Activated naive CD4-positive, alpha-beta T cell treated with anti-CD3 and anti-CD28 coated beads, Interleukin-2, amount 10 ng/mL, durations not matched to agents 7 days and 5 days (primary cell): ENCODE data around the gene TEX50.
A peak's percentile ranks its signal among the peaks of the same experiment; 100 is the strongest.
"Not testable (repeated sequence)": the region's sequence is repeated elsewhere in the genome, so short reads cannot be mapped to it uniquely, and the experiment has no call there.

Experiments
- CTCF ChIA-PET: fragments of 350-600 bp; sonication (Branson Sonifier 250); formaldehyde crosslinking; loops from one replicate; lab custom pipeline; 2021; ENCODE audit warnings: antibody characterized with exemption; lab: Charles Lee
- DNase-seq: peaks from one replicate; pipeline ENCODE4 v3.0.0-alpha.2; 2020
- H3K27ac Mint-ChIP-seq: one replicate; pipeline ENCODE4 v1.8.0; 2021; ENCODE audit warnings: mild to moderate bottlenecking, moderate library complexity, mixed read lengths
- H3K27me3 Mint-ChIP-seq: one replicate; pipeline ENCODE4 v1.8.0; 2021; ENCODE audit warnings: mild to moderate bottlenecking, mixed read lengths
- H3K36me3 Mint-ChIP-seq: one replicate; pipeline ENCODE4 v1.8.0; 2021; ENCODE audit warnings: mixed read lengths
- H3K4me1 Mint-ChIP-seq: one replicate; pipeline ENCODE4 v1.8.0; 2021; ENCODE audit warnings: mixed read lengths
- H3K4me3 Mint-ChIP-seq: one replicate; pipeline ENCODE4 v1.8.0; 2021; ENCODE audit warnings: mild to moderate bottlenecking, moderate library complexity, mixed read lengths
- H3K9me3 Mint-ChIP-seq: one replicate; pipeline ENCODE4 v1.8.0; 2021; ENCODE audit warnings: mixed read lengths

The TEX50 gene, protein sequence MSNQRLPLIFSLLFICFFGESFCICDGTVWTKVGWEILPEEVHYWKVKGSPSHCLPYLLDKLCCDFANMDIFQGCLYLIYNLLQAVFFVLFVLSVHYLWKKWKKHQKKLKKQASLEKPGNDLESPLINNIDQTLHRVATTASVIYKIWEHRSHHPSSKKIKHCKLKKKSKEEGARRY

DNA sequence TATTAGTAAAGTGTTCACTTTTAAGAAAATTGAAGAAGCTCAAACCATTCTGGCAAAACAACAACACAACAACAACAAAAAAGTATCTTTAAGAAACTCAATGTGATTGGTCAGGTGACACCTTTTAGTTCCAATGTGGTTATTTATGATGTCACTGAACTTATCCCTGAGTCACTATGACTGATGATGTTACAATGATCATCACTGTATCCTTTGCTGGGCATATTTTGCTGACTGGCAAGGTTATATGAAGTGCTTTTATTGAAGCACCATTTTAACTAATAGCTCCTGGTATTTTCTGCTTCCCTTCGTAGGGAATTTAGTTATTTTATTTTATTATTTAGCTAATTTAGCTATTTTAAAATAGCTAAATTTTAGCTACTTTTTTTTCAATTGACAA is at the start of gene TEX50:
TEX50 (plus strand) TSS at position 223 of the 400 bp plus-strand sequence. CDS start 184 bp downstream, outside the sequence.
- no peaks in the 10 kb centered on the region for H3K36me3 Mint-ChIP-seq
- CTCF ChIA-PET = interaction anchor here (1.2 kb wide), 1 partner anchor 205 kb away, joined by 3 read pairs; no protein-coding TSS in a partner anchor
- no peak within 1 kb of the TSS for H3K27ac Mint-ChIP-seq
- peaks cover 7% of the 10 kb centered on the region for H3K9me3 Mint-ChIP-seq
- peaks cover 7% of the 10 kb centered on the region for H3K27me3 Mint-ChIP-seq
- no peak within 1 kb of the TSS for H3K4me3 Mint-ChIP-seq
- H3K4me1 Mint-ChIP-seq = no peaks in the 10 kb centered on the region
- DNase-seq = no peak

DNA sequence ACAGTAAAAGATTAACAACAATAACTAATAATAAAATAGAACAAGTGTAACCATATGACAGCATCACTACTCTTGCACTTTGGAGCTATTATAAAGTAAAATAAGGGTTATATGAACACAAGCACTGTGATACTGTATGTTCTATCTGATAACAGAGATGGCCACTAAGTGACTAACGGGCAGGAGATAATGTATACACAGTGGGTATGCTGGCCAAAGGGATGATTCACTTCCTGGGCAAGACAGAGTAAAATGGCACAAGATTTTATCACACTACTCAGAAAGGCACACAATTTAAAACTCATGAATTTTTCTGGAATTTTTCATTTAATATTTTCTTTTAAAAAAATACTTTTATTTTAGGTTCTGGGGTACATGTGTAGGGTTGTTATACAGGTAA is 44.6 kb upstream of the TEX50 start:
- H3K9me3 Mint-ChIP-seq = no peaks in the 10 kb centered on the region
- no peaks in the 10 kb centered on the region for H3K36me3 Mint-ChIP-seq
- CTCF ChIA-PET = interaction anchor here (0.9 kb wide), 1 partner anchor 9 kb away, joined by 3 read pairs; no protein-coding TSS in a partner anchor

DNA sequence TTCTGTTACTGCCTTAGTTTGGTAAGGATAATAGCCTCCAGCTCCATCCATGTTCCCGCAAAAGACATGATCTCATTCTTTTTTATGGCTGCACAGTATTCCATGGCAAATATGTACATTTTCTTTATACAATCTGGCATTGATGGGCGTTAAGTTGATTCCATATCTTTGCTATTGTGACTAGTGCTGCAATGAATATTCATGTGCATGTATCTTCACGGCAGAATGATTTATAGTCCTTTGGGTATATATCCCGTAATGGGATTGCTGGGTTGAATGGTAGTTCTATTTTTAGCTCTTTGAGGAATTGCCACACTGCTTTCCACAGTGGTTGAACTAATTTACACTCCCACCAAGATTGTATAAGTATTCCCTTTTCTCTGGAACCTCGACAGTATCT is 44.0 kb upstream of the TEX50 start:
- H3K4me3 Mint-ChIP-seq, CTCF ChIA-PET, H3K36me3 Mint-ChIP-seq, H3K27ac Mint-ChIP-seq, H3K9me3 Mint-ChIP-seq, DNase-seq, H3K27me3 Mint-ChIP-seq, H3K4me1 Mint-ChIP-seq: not testable (repeated sequence)

More for the DNA sequence above, 44.6 kb upstream of the TEX50 start:
- Mint-ChIP-seq H3K27ac (no peak overlapping the region), H3K27me3 (no peaks in the 10 kb centered on the region), H3K4me1 (no peaks in the 10 kb centered on the region), H3K4me3 (no peak overlapping the region)
- no peak for DNase-seq

DNA sequence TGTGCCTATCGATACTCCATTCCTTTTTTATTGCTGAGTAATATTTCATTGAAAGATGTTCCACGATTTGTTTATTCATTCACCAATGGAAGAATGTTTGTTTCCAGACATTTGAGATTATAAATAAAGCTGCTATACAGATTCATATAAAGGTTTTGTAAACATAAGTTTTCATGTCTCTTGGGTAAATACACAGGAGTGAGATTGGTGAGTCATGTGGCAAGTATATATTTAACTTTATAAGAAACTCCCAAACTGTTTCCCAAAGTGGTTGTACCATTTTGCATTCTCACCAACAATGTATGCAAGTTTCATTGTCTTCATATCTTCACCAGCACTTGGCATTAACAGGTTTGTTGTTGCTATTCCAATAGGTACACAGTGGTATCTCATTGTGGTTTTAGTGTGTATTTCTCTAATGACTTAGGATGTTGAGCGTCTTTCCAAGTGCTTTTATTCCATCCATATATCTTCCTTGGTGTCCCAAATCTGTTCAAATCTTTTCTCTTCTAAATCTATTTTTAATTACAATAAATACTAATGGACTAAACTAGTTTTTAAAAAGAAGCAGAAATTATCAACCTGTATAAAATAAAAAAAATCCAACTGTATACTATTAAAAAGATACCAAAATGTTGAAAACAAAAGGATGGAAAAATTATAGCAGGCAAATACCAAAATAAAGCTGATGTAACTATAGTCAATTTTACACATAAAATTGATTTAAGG is 38.9 kb upstream of the TEX50 start:
- DNase-seq = no peak
- CTCF ChIA-PET = no interaction called here
- Mint-ChIP-seq H3K4me3 (no peak overlapping the region), H3K27me3 (peaks cover 4% of the 10 kb centered on the region), H3K4me1 (no peaks in the 10 kb centered on the region), H3K9me3 (peaks cover 2% of the 10 kb centered on the region), H3K27ac (no peak overlapping the region), H3K36me3 (no peaks in the 10 kb centered on the region)

DNA sequence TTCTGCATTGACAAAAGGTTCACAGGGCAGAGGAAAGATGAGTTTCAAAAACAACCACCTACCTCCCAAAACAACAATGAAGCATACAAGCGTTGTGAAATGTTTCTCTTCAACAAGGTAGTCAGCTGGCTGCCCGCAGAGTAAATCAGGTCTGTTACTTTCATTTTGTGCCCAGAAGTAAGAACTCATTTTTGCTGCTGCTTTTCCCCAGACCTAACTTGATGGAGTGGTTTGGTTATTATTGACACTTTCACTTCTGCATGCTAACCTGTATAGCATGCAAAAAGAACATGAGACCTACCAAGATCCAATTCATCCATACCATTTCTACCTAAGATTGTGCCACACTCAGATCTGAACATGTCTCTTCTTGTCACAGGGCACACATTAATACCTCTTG is 33.5 kb upstream of the TEX50 start:
- Mint-ChIP-seq H3K36me3 (no peaks in the 10 kb centered on the region), H3K27me3 (peaks cover 4% of the 10 kb centered on the region), H3K9me3 (no peaks in the 10 kb centered on the region), H3K4me1 (peaks cover 6% of the 10 kb centered on the region), H3K4me3 (no peak overlapping the region), H3K27ac (no peak overlapping the region)
- DNase-seq = no peak
- CTCF ChIA-PET = no interaction called here

DNA sequence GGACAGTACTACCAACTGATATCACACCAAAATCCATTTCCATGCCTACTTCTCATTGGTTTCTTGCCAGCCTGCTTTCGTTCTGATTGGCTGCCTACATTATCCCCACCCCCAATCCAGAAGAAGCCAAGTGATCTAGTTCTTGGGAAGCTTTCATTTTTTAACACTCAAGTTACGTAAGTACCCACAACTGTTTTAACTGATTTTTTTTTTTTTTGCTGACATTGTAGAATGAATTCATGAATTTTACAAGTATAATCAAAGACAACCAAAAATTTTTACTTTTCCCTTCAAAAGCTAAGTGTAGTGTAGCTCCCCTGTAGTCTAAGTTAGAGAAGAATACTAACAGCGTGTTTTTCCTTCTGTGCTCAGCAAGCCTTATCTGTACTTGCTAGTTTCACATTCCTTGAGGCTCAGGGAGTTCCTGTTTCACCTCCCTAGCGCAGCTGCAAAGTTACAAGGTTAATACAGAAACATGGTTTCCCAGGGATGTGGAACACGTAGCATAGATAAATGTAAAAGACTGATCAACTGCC is 32.0 kb upstream of the TEX50 start, which contains the start of gene SLC9C2:
SLC9C2 (minus strand) TSS at position 17 of the 536 bp plus-strand sequence. CDS start 1,296 bp downstream, outside the sequence.
- H3K27me3 Mint-ChIP-seq = peaks cover 4% of the 10 kb centered on the region
- no peaks in the 10 kb centered on the region for H3K9me3 Mint-ChIP-seq
- peaks cover 6% of the 10 kb centered on the region for H3K4me1 Mint-ChIP-seq
- DNase-seq = no peak
- no peak within 1 kb of the TSS for H3K27ac Mint-ChIP-seq
- H3K4me3 Mint-ChIP-seq = no peak within 1 kb of the TSS
- CTCF ChIA-PET = no interaction called here
- H3K36me3 Mint-ChIP-seq = no peaks in the 10 kb centered on the region

DNA sequence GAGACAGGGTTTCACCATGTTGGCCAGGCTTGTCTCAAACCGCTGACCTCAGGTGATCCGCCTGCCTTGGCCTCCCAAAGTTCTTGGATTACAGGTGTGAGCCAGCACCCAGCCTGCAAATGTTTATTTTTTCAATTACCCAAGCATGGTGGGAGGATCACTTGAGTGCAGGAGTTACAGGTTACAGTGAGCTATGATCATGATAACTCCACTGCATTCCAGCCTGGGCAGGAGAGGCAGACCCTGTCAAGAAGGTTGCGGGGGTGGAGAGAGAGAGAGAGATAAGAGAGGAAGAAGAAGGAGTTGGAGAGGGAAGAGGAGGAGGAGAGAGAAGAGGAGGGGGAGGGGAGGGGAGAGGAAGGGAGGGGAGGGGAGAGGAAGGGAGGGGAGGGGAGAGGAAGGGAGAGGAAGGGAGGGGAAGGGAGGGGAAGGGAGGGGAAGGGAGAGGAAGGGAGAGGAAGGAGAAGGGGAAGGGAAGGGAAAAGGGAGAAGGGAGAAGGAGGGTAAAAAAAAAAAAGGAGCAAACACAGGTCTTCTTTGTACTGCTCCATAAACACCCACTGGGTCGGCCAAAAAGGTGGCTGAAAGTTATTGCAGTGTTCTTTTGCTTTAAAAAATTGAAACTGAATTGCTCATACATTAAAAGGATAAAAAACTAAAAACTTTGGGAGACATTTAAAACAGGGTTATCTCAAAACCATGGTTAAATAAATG is 26.5 kb upstream of the TEX50 start:
- no peak overlapping the region for H3K4me3 Mint-ChIP-seq
- no peak for DNase-seq
- H3K27ac Mint-ChIP-seq = no peak overlapping the region
- peaks cover 3% of the 10 kb centered on the region for H3K9me3 Mint-ChIP-seq
- H3K36me3 Mint-ChIP-seq = peaks cover 2% of the 10 kb centered on the region
- peaks cover 3% of the 10 kb centered on the region for H3K27me3 Mint-ChIP-seq
- CTCF ChIA-PET = no interaction called here
- H3K4me1 Mint-ChIP-seq = no peaks in the 10 kb centered on the region

DNA sequence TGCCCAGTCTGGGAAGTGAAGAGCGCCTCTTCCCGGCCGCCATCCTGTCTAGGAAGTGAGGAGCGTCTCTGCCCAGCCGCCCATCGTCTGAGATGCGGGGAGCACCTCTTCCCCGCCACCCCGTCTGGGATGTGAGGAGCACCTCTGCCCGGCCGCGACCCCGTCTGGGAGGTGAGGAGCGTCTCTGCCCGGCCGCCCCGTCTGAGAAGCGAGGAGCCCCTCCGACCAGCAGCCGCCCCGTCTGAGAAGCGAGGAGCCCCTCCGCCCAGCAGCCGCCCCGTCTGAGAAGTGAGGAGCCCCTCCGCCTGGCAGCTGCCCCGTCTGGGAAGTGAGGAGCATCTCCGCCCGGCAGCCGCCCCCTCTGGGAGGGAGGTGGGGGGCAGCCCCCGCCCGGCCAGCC is 22.1 kb upstream of the TEX50 start:
- H3K4me1 Mint-ChIP-seq, CTCF ChIA-PET, H3K4me3 Mint-ChIP-seq, H3K36me3 Mint-ChIP-seq, DNase-seq, H3K9me3 Mint-ChIP-seq, H3K27ac Mint-ChIP-seq: not testable (repeated sequence)
- peaks cover 15% of the 10 kb centered on the region for H3K27me3 Mint-ChIP-seq

DNA sequence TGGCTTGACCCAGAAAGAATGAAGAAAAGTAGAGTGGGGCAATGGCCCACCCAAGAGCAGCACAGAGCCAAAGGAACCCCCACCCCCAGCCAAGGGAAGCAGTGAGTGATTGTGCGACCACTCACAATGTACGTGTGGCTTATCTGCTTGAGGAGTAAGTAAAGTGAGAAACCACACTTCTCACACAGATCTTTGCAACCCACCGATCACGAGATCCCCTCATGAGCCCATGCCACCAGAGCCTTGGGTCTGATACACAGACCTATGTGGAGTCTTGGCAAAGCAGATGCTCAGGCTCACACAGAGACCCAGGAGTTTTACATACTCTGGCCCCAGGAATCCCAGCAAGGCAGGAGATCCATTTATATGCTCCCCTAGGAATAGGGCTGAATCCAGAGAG is 18.3 kb upstream of the TEX50 start:
- H3K36me3 Mint-ChIP-seq = peaks cover 2% of the 10 kb centered on the region
- DNase-seq = no peak
- H3K4me3 Mint-ChIP-seq = no peak overlapping the region
- H3K4me1 Mint-ChIP-seq = no peaks in the 10 kb centered on the region
- CTCF ChIA-PET = no interaction called here
- H3K9me3 Mint-ChIP-seq = peaks cover 26% of the 10 kb centered on the region
- H3K27me3 Mint-ChIP-seq = peaks cover 26% of the 10 kb centered on the region
- no peak overlapping the region for H3K27ac Mint-ChIP-seq

DNA sequence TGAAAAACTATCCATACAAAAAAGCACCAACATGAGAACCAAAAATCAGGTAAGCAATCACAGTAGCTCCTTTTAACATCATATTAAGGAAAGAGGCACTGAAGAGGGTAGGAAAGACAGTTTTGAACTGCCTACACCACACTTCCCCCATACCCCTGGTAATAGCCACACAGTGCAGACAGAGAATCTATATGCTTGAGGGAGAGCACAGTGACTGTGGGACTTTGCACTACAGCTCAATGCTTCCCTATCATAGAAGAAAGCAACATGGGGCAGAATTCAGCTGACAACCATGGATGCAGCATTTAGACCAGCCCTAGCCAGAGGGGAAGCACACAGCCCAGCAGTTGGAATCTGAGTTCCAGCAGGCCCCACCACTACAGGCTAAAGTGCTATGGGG is 7.9 kb upstream of the TEX50 start:
- Mint-ChIP-seq H3K27me3 (no peaks in the 10 kb centered on the region), H3K9me3 (no peaks in the 10 kb centered on the region), H3K36me3 (no peaks in the 10 kb centered on the region), H3K4me1 (no peaks in the 10 kb centered on the region), H3K27ac (no peak overlapping the region), H3K4me3 (no peak overlapping the region)
- no peak for DNase-seq
- CTCF ChIA-PET = no interaction called here

DNA sequence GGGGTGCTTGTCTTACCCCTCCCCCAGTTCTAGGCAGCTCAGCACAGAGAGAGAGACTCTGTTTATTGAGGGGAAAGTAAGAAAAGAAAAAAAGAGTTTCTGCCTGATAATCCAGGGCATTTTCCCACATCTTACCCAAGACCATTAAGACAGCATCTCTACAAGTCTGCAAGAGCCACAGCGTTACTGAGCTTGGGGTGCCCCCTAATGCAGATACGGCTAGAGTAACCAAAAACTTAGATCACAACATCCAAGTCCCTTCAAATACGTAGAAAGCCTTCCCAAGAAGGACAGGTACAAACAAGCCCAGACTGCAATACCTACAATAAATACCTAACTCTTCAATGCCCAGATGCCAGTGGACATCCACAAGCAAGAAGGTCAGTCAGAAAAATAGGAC is 6.2 kb upstream of the TEX50 start:
- Mint-ChIP-seq H3K36me3 (no peaks in the 10 kb centered on the region), H3K4me3 (no peak overlapping the region), H3K27me3 (no peaks in the 10 kb centered on the region), H3K27ac (no peak overlapping the region), H3K9me3 (no peaks in the 10 kb centered on the region), H3K4me1 (no peaks in the 10 kb centered on the region)
- peak; percentile 25 for DNase-seq
- CTCF ChIA-PET = no interaction called here

DNA sequence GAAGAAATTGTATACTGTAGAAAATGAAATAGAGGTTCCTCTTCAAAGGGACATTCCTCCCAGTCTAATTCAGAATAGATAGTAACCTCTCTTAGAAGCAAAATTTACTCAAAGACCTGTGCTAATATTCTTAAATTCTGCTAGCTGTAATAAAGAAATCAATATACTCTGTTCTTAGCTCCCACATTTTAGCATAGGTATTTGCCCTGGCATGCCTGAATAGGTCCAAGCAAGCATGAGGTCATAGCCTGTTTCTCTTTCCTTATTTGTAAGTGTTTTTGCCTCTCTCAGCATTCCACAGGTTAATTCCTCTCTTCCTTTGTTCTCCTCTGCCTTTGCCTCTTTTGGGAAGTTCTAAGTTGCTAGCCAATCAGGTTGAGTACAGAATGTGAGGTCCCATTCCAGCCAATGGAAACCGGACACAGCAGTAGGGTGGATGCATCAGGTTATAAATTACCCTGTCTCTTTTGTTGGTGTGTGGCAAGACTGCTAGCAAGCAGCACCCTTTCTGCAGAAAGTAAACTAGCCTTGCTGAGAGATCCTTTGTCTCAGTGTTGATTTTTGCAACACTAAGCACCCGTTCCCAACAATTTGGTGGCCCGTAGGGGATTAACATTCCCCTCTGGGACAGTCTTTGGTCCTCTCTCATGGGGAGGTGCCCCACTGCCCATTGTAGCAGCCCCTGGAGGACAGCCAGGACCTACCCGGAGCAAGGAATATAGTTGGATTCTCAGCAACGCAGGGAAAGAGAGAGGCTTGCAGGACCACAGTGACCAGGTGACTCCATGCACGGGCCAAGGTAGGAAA is 2.3 kb downstream of the TEX50 start:
- H3K9me3 Mint-ChIP-seq, H3K4me1 Mint-ChIP-seq, H3K4me3 Mint-ChIP-seq: not testable (repeated sequence)

DNA sequence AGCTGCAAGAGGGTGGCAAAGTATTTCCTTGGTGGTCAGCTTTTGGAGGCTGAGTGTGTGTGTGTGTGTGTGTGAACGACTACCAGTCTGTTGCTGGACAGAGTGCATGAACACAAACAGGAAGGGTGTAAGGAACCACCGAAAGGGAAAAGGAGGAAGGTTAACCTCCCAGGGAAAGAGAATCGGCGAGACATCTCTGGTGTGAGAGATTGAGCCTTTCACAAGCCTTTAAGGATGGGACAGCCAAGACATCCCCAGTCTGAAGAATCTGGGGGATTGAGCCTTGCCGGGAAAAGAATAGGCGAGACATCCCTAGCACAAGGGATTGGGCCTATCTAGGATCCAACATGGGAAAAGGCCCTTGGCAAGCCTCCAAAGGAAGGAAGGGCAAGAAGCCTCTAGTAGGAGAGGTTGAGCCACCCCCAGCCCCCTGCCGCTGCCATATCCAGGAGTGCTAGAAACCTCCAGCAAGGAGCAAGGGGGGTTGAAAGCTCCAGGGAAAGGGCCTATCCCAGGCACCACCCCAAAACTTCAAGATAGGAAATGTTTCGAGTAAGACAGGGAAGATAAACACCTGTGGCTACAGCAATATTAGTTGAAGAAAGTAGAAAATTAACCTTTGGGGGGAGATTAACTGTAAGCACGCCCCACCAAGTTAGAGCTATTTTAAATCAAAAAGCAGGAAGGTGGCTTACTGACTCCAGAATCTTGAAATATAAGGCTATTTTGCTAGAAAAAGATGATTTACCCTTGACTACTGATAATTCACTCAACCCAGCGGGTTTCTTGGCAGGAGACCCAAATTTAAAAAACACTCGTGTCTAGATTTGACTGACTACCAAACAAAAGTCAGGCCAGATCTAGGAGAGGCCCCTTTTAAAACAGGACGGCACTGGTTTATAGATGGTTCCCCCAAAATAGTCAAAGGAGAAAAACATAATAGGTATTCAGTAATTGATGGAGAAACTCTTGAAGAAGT is 3.2 kb downstream of the TEX50 start:
- Mint-ChIP-seq H3K4me1 (no peaks in the 10 kb centered on the region), H3K4me3 (no peak overlapping the region), H3K27me3 (peaks cover 7% of the 10 kb centered on the region), H3K9me3 (peaks cover 9% of the 10 kb centered on the region), H3K36me3 (no peaks in the 10 kb centered on the region), H3K27ac (peak overlapping the region; percentile 11)
- no peak for DNase-seq
- CTCF ChIA-PET = interaction anchor here (0.6 kb wide), 1 partner anchor 231 kb away, joined by 3 read pairs; no protein-coding TSS in a partner anchor

More for the DNA sequence above, 2.3 kb downstream of the TEX50 start:
- H3K27me3 Mint-ChIP-seq, H3K27ac Mint-ChIP-seq, CTCF ChIA-PET, DNase-seq, H3K36me3 Mint-ChIP-seq: not testable (repeated sequence)
